Activated naive CD4-positive, alpha-beta T cell treated with anti-CD3 and anti-CD28 coated beads, Interleukin-2, amount 50 U/mL, for 16 hours (primary cell): ENCODE data around the gene TUBB2B.
"Not testable (repeated sequence)": the region's sequence is repeated elsewhere in the genome, so short reads cannot be mapped to it uniquely, and the experiment has no call there.

Source experiments
- DNase-seq: peaks from one replicate; pipeline ENCODE4 v3.0.0-alpha.2; 2020

TUBB2B gene

GRCh38 chr6:3209114-3210023 is 18.1 kb downstream of the TUBB2B start:
- DNase-seq = peak; percentile 50

- DNase-seq = no peak
These were observed 18.7 kb downstream of the TUBB2B start for GRCh38 chr6:3208775-3209113.

DNA sequence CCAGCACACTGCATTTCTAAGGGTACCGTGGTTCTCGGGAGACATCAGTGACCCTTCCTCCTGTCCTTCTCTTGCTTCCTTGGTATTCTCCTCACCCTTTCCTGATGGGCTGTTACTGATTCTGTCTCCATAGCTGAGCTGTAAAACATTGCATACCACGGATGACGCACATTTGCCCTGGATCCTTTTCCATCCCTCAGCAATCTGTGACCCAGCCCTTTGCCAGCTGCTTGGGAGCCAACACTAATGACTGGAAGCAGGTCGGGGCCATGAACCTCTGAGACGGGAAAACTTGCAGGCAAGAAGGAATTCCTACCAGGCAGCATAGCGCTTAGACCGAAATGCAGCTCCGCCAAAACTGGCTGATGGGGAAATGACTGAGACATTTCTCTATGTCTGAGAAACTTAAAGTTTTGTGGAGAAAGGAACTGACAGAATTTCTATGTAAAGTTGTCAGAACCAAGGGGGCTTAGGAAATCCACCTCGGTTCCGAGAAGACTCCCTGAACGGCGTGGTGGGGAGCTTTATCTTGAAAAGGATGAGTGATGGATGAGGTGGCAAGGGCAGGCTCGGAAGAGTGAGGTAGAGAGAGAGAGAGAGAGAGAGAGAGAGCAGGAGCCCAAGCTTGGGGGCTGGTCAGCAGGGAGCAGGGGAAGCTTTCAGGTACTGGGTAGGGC is 19.2 kb downstream of the TUBB2B start:
- no peak for DNase-seq

DNA sequence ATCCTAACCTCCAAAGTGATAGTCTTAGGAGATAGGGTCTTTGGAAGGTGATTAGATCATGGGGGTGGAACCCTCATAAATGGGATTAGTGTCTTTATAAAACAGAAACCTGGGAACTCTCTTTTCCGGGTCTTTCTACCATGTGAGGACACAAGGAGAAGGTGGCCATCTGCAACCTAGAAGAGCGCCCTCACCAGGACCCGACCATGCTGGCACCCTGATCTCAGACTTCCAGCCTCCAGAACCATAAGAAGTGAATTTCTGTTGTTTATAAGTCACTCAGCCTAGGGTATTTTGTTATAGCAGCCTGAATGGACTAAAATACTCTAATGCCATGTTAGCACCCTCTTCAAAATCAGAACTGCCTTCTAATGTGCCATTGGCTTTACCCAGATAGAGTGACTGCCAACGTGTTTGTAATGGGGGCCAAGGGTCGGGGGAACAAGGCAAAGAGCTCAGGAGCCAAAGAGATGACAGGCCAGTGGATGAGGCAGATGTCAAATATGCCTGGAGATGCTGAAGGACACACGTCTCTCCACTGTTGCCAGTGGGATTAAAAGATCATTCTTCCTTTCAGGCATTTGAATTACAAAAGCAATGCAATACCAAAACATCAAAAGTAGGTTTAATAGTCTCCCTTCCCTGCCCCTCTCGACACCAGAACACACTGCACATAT is 21.0 kb downstream of the TUBB2B start:
- DNase-seq = no peak

DNA sequence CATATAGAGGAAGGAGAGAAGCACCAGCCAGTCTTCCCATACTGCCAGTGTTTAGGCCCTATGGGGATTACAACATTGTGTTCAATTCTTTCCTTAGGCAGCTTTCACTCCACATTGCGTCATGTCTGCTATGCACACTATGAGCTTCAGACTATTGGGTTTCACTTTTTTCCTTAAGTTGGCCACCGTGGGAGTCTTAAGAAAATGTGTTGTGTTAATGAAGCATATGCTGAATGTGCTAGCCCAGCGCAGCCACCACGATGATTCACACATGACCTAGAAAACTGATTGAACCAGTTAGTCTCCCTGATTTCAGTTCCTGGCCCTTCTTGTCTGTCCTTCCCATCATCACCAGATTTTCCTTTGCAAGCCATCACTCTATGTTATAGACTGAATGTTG is 21.5 kb downstream of the TUBB2B start:
- no peak for DNase-seq

- no peak for DNase-seq
These were observed 22.5 kb downstream of the TUBB2B start for GRCh38 chr6:3204921-3205320.

GRCh38 chr6:3202999-3203696 is 24.3 kb downstream of the TUBB2B start:
- no peak for DNase-seq

DNA sequence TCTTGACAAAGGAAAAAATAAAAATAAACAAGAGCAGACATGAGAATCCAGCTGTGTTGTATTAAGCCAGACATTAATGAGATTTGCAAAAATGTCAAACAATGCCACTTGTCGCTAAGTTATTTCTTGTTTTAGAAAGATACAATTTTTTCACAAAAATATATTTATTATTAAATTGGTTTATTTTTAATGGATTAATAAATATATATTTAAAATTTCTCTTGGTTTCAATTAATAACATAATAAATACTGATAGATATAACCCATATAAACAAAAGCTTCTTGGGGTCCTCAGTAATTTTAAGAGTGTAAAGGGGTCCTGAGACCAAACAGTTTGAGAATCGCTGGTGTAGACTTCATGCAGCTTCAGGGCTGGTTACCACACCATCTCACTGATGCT is 26.1 kb downstream of the TUBB2B start:
- DNase-seq = no peak

- DNase-seq = no peak
These were observed 26.8 kb downstream of the TUBB2B start for GRCh38 chr6:3200682-3201081.

GRCh38 chr6:3199382-3199781 is 28.1 kb downstream of the TUBB2B start:
- DNase-seq = no peak

DNA sequence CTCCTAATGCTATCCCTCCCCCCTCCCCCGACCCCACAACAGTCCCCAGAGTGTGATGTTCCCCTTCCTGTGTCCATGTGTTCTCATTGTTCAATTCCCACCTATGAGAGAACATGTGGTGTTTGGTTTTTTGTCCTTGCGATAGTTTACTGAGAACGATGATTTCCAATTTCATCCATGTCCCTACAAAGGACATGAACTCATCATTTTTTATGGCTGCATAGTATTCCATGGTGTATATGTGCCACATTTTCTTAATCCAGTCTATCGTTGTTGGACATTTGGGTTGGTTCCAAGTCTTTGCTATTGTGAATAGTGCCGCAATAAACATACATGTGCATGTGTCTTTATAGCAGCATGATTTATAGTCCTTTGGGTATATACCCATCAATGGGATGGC is 29.7 kb downstream of the TUBB2B start:
- DNase-seq = not testable (repeated sequence)

GRCh38 chr6:3196770-3197169 is 30.7 kb downstream of the TUBB2B start:
- no peak for DNase-seq

DNA sequence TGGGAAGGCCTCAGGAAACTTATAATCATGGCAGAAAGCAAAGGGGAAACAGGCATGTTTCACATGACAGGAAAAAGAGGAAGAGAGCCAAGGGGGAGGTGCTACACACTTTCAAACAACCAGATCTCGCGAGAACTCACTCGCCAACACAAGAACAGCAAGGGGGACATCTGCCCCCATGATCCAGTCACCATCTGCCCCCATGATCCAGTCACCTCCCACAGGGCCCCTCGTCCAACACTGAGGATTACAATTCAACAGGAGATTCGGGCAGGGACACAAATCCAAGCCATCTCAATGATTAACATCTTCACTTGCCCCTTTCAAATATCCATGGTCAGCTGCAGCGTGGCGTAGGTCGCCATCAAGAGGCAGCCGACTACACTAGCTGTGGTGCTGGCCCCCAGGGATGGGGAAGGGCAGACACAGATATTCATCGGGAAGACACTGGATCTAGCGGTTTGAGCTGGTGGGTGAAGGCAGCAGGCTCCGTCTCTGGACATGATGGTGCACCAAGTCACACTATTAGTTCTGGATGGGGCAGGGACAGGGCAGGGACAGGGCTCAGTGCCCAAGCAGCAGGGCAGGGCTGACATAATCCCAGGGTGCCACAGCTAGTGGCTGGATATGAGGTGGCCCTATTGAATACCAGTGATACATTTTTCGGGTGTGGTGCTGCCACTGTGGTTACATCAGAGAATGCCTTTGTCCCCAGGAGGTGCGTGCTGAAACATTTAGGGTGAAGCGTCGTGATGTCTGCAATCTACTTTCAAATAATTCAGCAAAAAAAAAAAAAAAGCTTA is 31.6 kb downstream of the TUBB2B start:
- no peak for DNase-seq

DNA sequence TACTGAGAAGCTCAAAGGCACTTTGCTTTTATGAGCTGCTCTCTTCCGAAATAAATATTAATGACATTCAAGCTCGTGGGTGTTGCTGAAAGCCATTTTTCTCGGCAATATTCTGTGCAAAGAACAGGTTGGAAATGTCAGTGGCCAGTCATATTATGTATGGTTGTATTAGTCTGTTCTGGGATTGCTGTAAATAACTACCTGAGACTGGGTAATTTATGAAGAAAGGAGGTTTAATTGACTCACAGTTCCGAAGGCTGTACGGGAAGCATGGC is 32.1 kb downstream of the TUBB2B start:
- no peak for DNase-seq

DNA sequence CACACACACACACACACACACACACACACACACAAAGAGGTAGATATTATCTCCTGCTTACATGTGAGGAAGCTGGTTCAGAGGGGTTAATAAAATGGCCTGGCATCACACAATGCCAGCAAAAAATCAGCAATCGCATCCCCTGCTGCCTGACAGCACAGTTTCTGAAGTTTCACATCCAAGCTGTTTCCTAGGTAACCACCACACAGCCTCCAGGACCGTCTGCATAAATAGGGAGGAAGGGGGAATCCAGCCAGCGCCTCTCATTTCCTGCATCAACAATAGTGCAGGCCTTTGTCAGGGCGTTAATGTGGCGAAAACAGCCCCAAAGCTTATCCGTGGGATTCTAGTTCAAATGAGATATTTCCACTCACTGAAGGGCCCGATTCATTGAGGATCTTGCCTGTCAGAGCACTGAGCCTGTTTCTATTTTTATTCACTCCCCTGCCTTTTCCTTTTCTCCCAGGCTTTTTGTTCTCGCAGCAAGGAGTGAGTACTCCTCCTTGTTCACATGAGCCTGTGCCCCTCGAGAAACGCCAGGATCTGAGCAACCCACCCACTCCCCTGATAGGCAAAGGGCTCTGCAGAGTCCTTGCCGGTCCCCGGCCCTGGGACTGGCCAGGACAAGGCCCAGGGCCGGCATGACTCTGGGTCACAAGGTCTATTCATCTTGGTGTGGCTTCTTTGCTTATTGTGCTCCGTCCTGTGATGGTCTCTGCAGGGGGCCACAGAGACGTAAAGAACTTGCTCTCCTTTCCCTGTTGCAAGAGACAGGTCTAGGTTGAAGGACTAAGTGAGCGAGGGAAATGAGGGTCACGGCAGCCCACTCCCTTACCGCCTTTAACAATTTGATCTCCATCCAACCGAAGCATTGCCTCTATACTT is 32.7 kb downstream of the TUBB2B start:
- DNase-seq = no peak

DNA sequence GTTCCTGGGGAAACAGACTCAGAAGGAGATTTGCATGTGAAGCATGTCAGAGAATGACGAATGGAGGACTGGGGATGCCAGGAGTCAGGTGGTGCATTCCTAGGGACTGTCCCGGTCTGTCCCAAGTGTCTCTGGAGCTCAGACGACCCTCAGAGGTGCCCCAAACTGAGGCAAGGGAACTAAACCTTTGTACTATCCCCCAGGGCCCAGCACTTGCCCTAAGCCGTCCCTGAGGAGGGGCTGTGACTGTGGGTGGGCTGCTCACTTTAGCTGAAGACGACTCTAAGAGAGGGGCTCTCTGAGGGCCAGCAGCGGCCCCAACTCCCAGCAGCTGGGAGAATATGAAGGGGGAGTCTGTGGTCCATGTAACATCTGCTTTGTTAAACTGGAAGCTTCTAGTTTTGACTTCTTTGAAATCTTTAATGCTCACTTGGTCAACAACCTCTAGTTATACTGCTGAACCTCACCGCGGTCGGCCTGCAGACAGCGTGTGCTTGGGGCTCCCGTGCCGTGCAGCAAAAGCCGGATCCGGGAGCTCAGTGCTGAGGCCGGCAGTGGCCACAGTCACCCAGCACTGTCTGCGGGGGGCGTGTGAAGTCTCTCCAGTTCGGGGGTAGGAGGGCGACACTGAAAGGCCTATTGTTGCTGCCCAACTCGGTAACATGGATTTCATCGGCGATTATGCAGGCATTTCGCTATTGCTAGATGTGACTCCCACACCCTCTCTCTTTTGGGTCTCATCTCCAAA is 34.2 kb downstream of the TUBB2B start:
- DNase-seq = no peak

- no peak for DNase-seq
These were observed 36.7 kb downstream of the TUBB2B start for GRCh38 chr6:3190779-3191178.

- DNase-seq = no peak
These were observed 37.4 kb downstream of the TUBB2B start for GRCh38 chr6:3190056-3190455.

- DNase-seq = not testable (repeated sequence)
These were observed 38.3 kb downstream of the TUBB2B start for GRCh38 chr6:3189192-3189591.

DNA sequence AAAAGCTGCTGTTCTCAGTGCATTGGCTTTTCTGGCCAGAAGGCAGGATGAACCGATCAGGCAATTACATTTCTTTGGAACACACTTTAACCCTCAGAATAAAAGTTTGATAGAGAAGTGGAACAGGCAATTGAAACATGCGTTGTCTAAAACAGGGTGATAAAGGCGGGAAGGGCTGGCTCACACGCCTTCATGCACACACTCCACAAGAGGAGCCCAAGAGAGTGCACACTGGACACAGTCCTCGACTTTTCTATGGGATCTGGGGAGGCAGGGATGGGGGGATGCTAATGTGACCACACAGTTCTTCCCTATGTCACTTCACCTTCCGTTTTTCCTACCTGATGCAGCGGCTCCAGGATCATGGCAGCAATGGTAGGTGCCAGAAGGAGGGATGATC is 39.2 kb downstream of the TUBB2B start:
- DNase-seq = no peak

GRCh38 chr6:3186974-3187382 is 40.5 kb downstream of the TUBB2B start:
- no peak for DNase-seq
